NCI-H2196 (cell line): ENCODE measurements around the gene KLHL29.

ENCODE experiments used
- DNase-seq: peaks from one replicate; lab custom pipeline; 2025; ENCODE audit not compliant: unreplicated experiment; lab: John Stamatoyannopoulos, UW

The KLHL29 gene

GRCh38 chr2:23469142-23469540 is 84.2 kb downstream of the KLHL29 start:
- DNase-seq: no peak

- no peak for DNase-seq
Observed at GRCh38 chr2:23475036-23475435, 90.1 kb downstream of the KLHL29 start.

GRCh38 chr2:23475473-23475872 is 90.5 kb downstream of the KLHL29 start:
- no peak for DNase-seq

DNA sequence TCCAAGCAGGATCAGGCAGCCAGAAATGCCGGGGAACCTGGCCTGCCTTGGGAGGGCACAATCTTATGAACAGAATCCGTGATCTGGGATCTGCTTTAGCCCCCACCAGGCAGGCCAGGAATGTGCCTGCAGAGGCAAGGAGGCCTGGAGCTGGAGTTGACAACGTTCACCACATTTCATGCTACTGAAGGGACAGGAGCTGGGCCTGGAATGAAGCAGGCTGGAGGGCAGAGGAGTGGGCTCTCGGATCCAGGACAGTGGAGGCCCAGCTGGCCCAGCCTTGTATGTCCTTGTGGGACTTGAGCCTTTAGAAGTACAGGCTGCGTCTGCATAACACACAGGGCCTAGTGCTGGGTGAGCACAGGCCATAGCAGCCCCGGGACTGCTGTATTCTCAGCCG is 91.8 kb downstream of the KLHL29 start:
- DNase-seq: no peak

- DNase-seq: no peak
Observed at GRCh38 chr2:23477392-23477791, 92.4 kb downstream of the KLHL29 start.

- no peak for DNase-seq
Observed at GRCh38 chr2:23478087-23478932, 93.3 kb downstream of the KLHL29 start.

GRCh38 chr2:23478933-23479683 is 94.1 kb downstream of the KLHL29 start:
- no peak for DNase-seq

DNA sequence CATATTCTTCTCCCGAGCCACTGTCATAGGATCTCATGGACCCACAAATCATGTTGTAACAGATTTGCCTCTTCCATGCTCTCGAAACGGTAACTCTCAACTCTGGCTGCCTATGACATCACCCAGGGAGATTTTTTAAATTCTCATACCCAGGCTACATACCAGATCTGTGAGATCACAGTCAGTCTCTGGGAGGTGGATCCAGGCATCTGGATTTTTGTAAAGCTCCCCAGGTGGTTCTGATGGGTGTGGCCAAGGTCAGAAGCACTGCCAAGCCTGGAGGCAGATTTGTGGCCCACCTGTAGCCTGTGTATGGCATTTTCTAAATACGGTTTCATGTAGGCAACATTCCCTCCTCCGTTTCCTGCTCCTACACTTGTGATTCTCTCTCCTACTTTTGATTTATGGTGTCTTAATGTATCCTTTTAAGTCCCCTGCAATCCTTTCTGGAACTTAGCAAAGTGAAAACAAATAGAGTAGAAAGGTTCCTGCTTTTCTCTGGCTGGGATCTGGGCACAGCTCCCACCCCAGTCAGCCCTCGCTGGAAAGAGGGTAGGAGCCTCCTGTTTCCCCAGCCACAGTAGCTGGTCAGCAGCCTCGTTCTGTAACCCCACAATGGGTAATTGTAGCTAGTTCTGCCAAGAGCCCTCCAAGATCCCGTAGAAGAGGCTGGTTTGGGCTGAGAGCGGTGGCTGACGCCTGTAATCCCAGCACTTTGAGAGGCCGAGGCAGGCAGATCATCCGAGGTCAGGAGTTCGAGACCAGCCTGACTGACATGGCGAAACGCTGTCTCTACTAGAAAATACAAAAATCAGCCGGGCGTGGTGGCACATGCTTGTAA is 96.2 kb downstream of the KLHL29 start:
- no peak for DNase-seq

- no peak for DNase-seq
Observed at GRCh38 chr2:23482188-23482587, 97.2 kb downstream of the KLHL29 start.

DNA sequence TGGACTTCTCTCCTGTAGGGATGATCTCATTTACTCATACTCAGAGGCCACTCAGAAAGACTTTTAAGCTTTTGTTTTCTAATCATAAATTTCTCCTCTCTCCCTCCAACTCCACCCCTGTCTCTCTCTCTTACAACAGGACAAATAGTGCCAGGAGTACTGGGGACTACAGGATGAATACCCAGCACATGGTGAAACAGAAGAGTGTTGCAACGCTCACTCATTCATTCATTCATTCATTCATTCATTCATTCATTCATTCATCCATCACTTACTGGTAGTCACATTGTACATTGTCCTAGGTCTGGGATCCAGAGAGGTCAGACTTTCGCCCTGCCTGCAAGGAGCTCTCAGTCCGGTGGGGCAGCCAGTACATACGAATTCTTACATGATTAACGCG is 97.6 kb downstream of the KLHL29 start:
- DNase-seq: no peak

DNA sequence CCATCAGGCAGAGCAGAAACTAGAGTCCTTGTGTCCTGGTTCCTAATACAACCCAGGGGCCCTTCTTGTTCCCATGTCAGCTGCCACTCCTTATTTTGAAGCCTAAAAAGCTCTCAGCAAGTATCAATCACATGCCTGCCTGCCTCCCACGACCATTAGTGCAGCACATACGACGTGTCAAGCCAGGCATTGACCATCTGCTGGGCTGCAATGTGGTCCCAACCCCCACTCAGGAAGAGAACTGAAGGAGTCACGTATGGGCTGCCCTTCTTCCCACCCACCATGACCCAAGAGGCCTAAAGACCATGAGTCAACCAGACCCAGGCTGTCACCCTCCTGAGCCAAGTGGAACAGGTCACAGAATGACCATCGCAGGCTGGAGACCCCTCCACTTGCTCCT is 98.8 kb downstream of the KLHL29 start:
- DNase-seq: no peak

GRCh38 chr2:23484275-23484674 is 99.3 kb downstream of the KLHL29 start:
- DNase-seq: no peak

GRCh38 chr2:23484767-23485166 is 99.8 kb downstream of the KLHL29 start:
- no peak for DNase-seq

DNA sequence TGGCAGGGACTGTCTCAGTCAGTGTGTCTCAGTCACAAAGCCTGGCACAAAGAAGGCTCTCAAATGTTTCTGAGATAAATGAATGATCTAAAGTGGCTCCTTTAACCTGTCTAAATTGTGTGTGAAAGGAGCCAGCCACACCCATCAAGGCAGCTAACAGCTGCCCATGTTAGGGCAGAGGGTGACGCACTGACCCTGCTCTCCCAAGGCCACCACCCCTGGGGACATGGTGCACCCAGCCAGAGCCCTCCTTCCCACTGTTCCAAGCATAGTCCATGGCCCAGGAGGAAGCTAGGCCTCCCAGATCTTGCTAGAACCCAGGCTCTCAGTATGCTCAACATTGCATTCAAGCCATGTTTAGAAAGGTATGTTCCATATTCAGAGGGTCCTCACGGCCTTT is 100.3 kb downstream of the KLHL29 start:
- DNase-seq: no peak

- no peak for DNase-seq
Observed at GRCh38 chr2:23485841-23486683, 101.1 kb downstream of the KLHL29 start.

GRCh38 chr2:23486684-23487075 is 101.7 kb downstream of the KLHL29 start:
- DNase-seq: no peak

GRCh38 chr2:23487735-23488492 is 102.9 kb downstream of the KLHL29 start:
- DNase-seq: no peak

DNA sequence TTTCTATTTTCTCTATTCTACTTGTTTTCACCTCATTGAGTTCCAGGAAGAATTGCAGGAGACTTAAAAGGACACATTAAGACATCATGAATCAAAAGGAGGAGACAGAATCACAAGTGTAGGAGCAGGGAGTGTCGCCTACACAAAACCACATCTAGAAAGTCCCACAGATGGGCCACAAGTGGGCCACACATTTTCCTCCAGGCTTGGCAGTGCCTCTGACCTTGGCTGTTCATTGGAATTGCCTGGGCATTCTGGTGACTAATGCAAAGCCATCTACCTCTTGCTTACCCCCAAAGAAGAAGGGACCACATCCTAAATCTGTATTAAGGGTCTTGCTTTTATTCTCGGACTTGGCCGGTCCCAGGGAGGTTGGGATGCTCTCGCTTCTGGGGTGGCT is 103.6 kb downstream of the KLHL29 start:
- DNase-seq: no peak

- DNase-seq: no peak
Observed at GRCh38 chr2:23489471-23490322, 104.7 kb downstream of the KLHL29 start.
